GM12878 (cell line): ENCODE results near the gene METTL16. TPM values are rescaled to one million over a fixed set of nuclear protein-coding genes. Genes with fewer than 3 reads are reported as not detected.

ENCODE experiments used
- ATAC-seq: fragments of 200-7000 bp; cut with Tn5 transposase; 3 replicates; pipeline ENCODE4 v1.9.1; 2020; ENCODE audit warnings: mild to moderate bottlenecking, moderate library complexity
- BruUV-seq: library from RNA; stranded (reverse); fragments of 400-500 nt; replicated peaks from 2 replicates; lab custom pipeline; 2021; lab: Mats Ljungman, UMichigan
- CTCF ChIA-PET: fragments of 300-600 bp; sonication (Branson Sonifier 250); formaldehyde crosslinking; extraction: SDS; loops from one replicate; lab custom pipeline; 2021; ENCODE audit warnings: inconsistent platforms; lab: Yijun Ruan, JAX
- POLR2A ChIA-PET: fragments of 350-600 bp; formaldehyde crosslinking; extraction: SDS; loops from one replicate; lab custom pipeline; 2021; ENCODE audit warnings: inconsistent platforms; lab: Charles Lee
- RAD21 ChIA-PET: fragments of 300-600 bp; sonication (Branson Sonifier 250); formaldehyde crosslinking; loops from one replicate; lab custom pipeline; 2023; ENCODE audit warnings: antibody characterized with exemption; ENCODE audit not compliant: unreplicated experiment; lab: Charles Lee
- SMC1A ChIA-PET: fragments of 300-600 bp; sonication (Branson Sonifier 250); formaldehyde crosslinking; loops from one replicate; lab custom pipeline; 2023; ENCODE audit not compliant: unreplicated experiment, uncharacterized antibody; lab: Charles Lee
- DNase-seq: peaks from one replicate; pipeline ENCODE4 v3.0.0-alpha.2; 2011; ENCODE audit warnings: low read depth, low spot score
- FAIRE-seq: peaks from 3 replicates; lab custom pipeline; 2011; peaks lifted over from hg19 to GRCh38; lab: Jason Lieb, UNC
- H2AFZ ChIP-seq: 2 replicates; pipeline ENCODE4 v1.6.0; 2011; ENCODE audit warnings: low read depth, low read length, control low read depth; ENCODE audit not compliant: control insufficient read depth
- H3K27ac ChIP-seq: 2 replicates; pipeline ENCODE4 v1.5.1; 2011; ENCODE audit warnings: control low read depth; ENCODE audit not compliant: control insufficient read depth, insufficient read depth
- H3K27me3 ChIP-seq, 2 experiments: replicated peaks in 1 of 2; 2 replicates each; pipeline versions ENCODE4 v1.6.0 to v1.6.1; 2011; ENCODE audit warnings: low read length in 1 of 2; ENCODE audit not compliant: control insufficient read depth in 2 of 2, insufficient read depth in 2 of 2
- H3K36me3 ChIP-seq, 2 experiments: 2 replicates each; pipeline ENCODE4 v1.5.1; 2011; ENCODE audit warnings: low read length in 1 of 2; ENCODE audit not compliant: control insufficient read depth in 2 of 2, insufficient read depth in 2 of 2
- H3K4me1 ChIP-seq: 2 replicates; pipeline ENCODE4 v1.6.1; 2011; ENCODE audit warnings: mild to moderate bottlenecking, low read length, moderate library complexity, mixed read lengths; ENCODE audit not compliant: control insufficient read depth, insufficient read depth
- H3K4me2 ChIP-seq: 2 replicates; pipeline ENCODE4 v1.6.0; 2011; ENCODE audit warnings: control low read depth; ENCODE audit not compliant: control insufficient read depth, insufficient read depth
- H3K4me3 ChIP-seq: fragments of 200-600 bp; sonication (generic); 2 replicates; pipeline ENCODE4 v1.5.1; 2016
- H3K79me2 ChIP-seq: 2 replicates; pipeline ENCODE4 v1.6.0; 2011; ENCODE audit warnings: low read length; ENCODE audit not compliant: control insufficient read depth, insufficient read depth
- H3K9ac ChIP-seq: 2 replicates; pipeline ENCODE4 v1.8.0; 2011; ENCODE audit warnings: low read length, control low read depth, mixed read lengths; ENCODE audit not compliant: control insufficient read depth, insufficient read depth
- H3K9me3 ChIP-seq: replicated peaks from 3 replicates; pipeline ENCODE4 v1.5.1; 2011; ENCODE audit warnings: mild to moderate bottlenecking, low read length; ENCODE audit not compliant: control insufficient read depth, insufficient read depth
- H4K20me1 ChIP-seq: 2 replicates; pipeline ENCODE4 v1.6.0; 2011; ENCODE audit not compliant: control insufficient read depth, insufficient read depth
- ATF7 ChIP-seq: fragments of 450-650 bp; IDR thresholded peaks from 2 replicates; pipeline ENCODE4 v1.6.1; 2016; ENCODE audit warnings: low read depth, mild to moderate bottlenecking
- BACH1 ChIP-seq: fragments of 450-650 bp; IDR thresholded peaks from 2 replicates; pipeline ENCODE4 v1.6.1; 2017; ENCODE audit warnings: mild to moderate bottlenecking, borderline replicate concordance
- CHD1 ChIP-seq: IDR thresholded peaks from 2 replicates; pipeline ENCODE4 v1.6.1; 2012; ENCODE audit warnings: low read depth, low read length, improper control_type of control experiment
- CUX1 ChIP-seq: IDR thresholded peaks from 2 replicates; pipeline ENCODE4 v1.6.1; 2012; ENCODE audit warnings: improper control_type of control experiment, low read depth, low read length; ENCODE audit not compliant: insufficient replicate concordance
- ESRRA ChIP-seq: IDR thresholded peaks from 2 replicates; pipeline ENCODE4 v1.6.1; 2012; ENCODE audit warnings: mild to moderate bottlenecking, low read length, improper control_type of control experiment
- ETV6 ChIP-seq, 2 experiments: fragments of 450-650 bp in 1 of 2; IDR thresholded peaks in 1 of 2; conservative IDR thresholded peaks in 1 of 2; 2 replicates each; pipeline ENCODE4 v1.6.1; 2014; ENCODE audit warnings: antibody characterized with exemption in 1 of 2, borderline replicate concordance in 1 of 2, low read depth in 1 of 2, mild to moderate bottlenecking in 1 of 2, moderate library complexity in 1 of 2
- NBN ChIP-seq: fragments of 450-650 bp; IDR thresholded peaks from 2 replicates; pipeline ENCODE4 v1.6.1; 2016
- RAD51 ChIP-seq: fragments of 450-650 bp; IDR thresholded peaks from 2 replicates; pipeline ENCODE4 v1.6.1; 2016; ENCODE audit warnings: moderate library complexity, mild to moderate bottlenecking, inconsistent platforms
- RB1 ChIP-seq: fragments of 450-650 bp; formaldehyde crosslinking; IDR thresholded peaks from 2 replicates; pipeline ENCODE4 v1.6.1; 2017; ENCODE audit warnings: mild to moderate bottlenecking, borderline replicate concordance
- TCF3 ChIP-seq: IDR thresholded peaks from 2 replicates; pipeline ENCODE4 v1.6.1; 2012; ENCODE audit warnings: low read depth, mild to moderate bottlenecking, low read length, borderline replicate concordance; ENCODE audit not compliant: insufficient read depth
- TCF7 ChIP-seq: IDR thresholded peaks from 2 replicates; pipeline ENCODE4 v1.6.1; 2014; ENCODE audit warnings: antibody characterized with exemption, borderline replicate concordance
- ZBTB4 ChIP-seq: fragments of 450-650 bp; formaldehyde crosslinking; IDR thresholded peaks from 2 replicates; pipeline ENCODE4 v1.4.0; 2022; ENCODE audit warnings: mild to moderate bottlenecking, moderate library complexity
- WGBS: methylation state at CpG from one replicate; pipeline ENCODE4 v1.1.6; 2016; ENCODE audit warnings: low lambda C conversion rate; ENCODE audit not compliant: insufficient replicate concordance, insufficient coverage; ENCODE audit errors: missing lambda C conversion rate; 5-methylcytosine and 5-hydroxymethylcytosine counted together
- in situ Hi-C: fragments of 300-500 bp; cut with MboI; formaldehyde crosslinking; loops from 9 replicates; pipeline ENCODE4 v1.14.3; 2018; ENCODE audit warnings: mixed read lengths
- intact Hi-C: fragments of 100-400 bp; cut with micrococcal nuclease; formaldehyde crosslinking; loops from one replicate; pipeline ENCODE4 v1.14.2; 2022; ENCODE audit not compliant: unreplicated experiment
- polyA plus RNA-seq, 11 experiments: library from polyadenylated mRNA; depleted of rRNA in 4 of 11; unstranded in 6 of 11; stranded (reverse) in 5 of 11; fragments of >200 nt; fragmentation: Nextera tagmentation in 4 of 11; fragmentation: Illumina TruSeq in 1 of 11; extraction: Ambion mirVana in 4 of 11; extraction: Trizol in 1 of 11; gene quantifications; 1 replicate in 1 of 11; 2 replicates in 10 of 11; pipeline versions ENCODE4 v1.2.1 to v1.2.3, GENCODE V29; 2011 to 2016; ENCODE audit warnings: inconsistent platforms in 2 of 11, missing spikeins in 2 of 11, low read depth in 1 of 11
- total RNA-seq, 4 experiments: library from RNA; depleted of rRNA in 3 of 4; stranded (reverse); fragments of >200 nt in 3 of 4; fragmentation: Illumina TruSeq in 1 of 4; extraction: Trizol in 1 of 4; gene quantifications; 2 replicates each; pipeline versions ENCODE4 v1.2.1 to v1.2.3, GENCODE V29; 2013 to 2021
- TF ChIP-seq, protein P1 (sequence below): IDR thresholded peaks from 2 replicates; pipeline ENCODE4 v1.6.1; 2011; ENCODE audit warnings: borderline replicate concordance, low read depth, mild to moderate bottlenecking, moderate library complexity, low read length; ENCODE audit not compliant: insufficient read depth, poor library complexity, severe bottlenecking

METTL16 gene
- total and polyA plus RNA-seq, 10 of the 15 experiments (the other 5 are each of a cell fraction or from before 2014, with no cell fraction given), result 15.6 to 34.3 (median 23.7) TPM

DNA sequence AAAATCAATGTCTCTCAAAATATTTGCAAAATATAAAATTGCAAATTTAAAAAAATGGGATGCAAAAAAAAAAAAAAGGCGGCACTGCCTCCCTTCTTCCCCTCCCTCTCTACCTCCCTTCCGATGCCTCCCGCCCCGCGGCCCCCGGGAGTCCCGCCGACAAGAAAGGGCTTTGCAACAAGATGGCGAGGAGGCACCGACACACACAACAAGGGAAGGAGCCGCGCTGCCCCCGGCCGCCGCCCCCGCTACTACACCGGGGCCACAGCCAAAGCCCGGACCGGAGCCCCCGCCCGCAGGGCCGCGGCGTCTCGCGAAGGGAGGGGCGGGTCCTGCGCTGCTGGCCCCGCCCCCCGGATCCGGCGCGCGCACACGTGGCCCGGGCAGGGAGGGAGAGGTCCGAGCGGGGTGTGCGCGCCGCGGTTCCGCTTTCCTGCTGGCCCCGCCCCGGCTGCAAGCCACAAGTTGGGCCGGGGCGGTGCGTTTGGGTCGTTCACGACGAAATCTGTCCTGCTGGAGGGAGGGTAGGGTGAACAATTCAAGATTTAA, 110.7 kb downstream of the METTL16 start, which contains the start of gene MNT:
Gene MNT, minus strand, starts transcription at position 184 of the 549 bp plus-strand sequence. CDS start 348 bp downstream, outside the sequence.
- BruUV-seq, result no TSS peak
- H3K79me2 ChIP-seq, result peaks cover 18% of the 10 kb centered on the region
- in situ Hi-C loops, result loop anchor here (25.0 kb wide), 1 partner anchor 611 kb away; no protein-coding TSS in a partner anchor
- SMC1A ChIA-PET, result interaction anchor here (0.6 to 4.8 kb wide), 5 partner anchors 9 to 49 kb away, joined by 3 to 35 read pairs (median 11); no protein-coding TSS in a partner anchor
- intact Hi-C loops, result loop anchor here (1.0 to 10.0 kb wide), 2 partner anchors 9 to 194 kb away; partner anchors contain the start of gene PAFAH1B1
- H3K9me3 ChIP-seq, result no peaks in the 10 kb centered on the region
- CTCF ChIA-PET, result interaction anchor here (0.8 to 9.8 kb wide), 6 partner anchors 9 to 64 kb away, joined by 3 to 105 read pairs (median 7); partner anchors contain the start of gene TSR1
- peak within 1 kb of the TSS; percentile 86 for H2AFZ ChIP-seq
- no peaks in the 10 kb centered on the region for H3K27me3 ChIP-seq
- H4K20me1 ChIP-seq, result no peaks in the 10 kb centered on the region
- H3K4me3 ChIP-seq, result peak within 1 kb of the TSS; percentile 98
- FAIRE-seq, result no peak
- peaks cover 18% of the 10 kb centered on the region for H3K4me1 ChIP-seq
- no peaks in the 10 kb centered on the region; a peak in 1 of 4 replicates for H3K36me3 ChIP-seq
- peak within 1 kb of the TSS; percentile 95 for H3K27ac ChIP-seq
- no peak for DNase-seq
- H3K4me2 ChIP-seq, result peak within 1 kb of the TSS; percentile 99
- POLR2A ChIA-PET, result interaction anchor here (1.0 to 2.6 kb wide), 3 partner anchors 9 to 19 kb away, joined by 4 to 16 read pairs (median 8); no protein-coding TSS in a partner anchor
- WGBS, result under 1% methylated on average over 50 of the region's 51 CpGs
- ATAC-seq, result peak; percentile 51
- RAD21 ChIA-PET, result interaction anchor here (0.6 to 6.7 kb wide), 5 partner anchors 8 to 309 kb away, joined by 4 to 54 read pairs (median 18); no protein-coding TSS in a partner anchor
- peak within 1 kb of the TSS; percentile 84 for H3K9ac ChIP-seq
- TF ChIP-seq ZBTB4 (CRISPR knock-in tag) (no peak), NBN (no peak), TCF3 (no peak), ESRRA (no peak), ETV6 (conservative IDR thresholded peaks at IDR 0.05 in 1 of 2, IDR thresholded peaks at IDR 0.05 in 1 of 2; ENCODE audit: borderline replicate concordance in 1 of 2, low read depth in 1 of 2) (no peak; a peak in 1 of 4 replicates), RB1 (peak; percentile 43; the same call in 1 of the 2 replicates), TCF7 (no peak), BACH1 (no peak), CUX1 (no peak), CHD1 (no peak), RAD51 (no peak), ATF7 (peak; percentile 48; the same call in 1 of the 2 replicates)
- TF ChIP-seq, protein P1, sequence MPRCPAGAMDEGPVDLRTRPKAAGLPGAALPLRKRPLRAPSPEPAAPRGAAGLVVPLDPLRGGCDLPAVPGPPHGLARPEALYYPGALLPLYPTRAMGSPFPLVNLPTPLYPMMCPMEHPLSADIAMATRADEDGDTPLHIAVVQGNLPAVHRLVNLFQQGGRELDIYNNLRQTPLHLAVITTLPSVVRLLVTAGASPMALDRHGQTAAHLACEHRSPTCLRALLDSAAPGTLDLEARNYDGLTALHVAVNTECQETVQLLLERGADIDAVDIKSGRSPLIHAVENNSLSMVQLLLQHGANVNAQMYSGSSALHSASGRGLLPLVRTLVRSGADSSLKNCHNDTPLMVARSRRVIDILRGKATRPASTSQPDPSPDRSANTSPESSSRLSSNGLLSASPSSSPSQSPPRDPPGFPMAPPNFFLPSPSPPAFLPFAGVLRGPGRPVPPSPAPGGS, result peak; percentile 68
